HUES6 (cell line): ENCODE measurements around the gene FOXR1.

Source experiments
- H3K27ac ChIP-seq: 2 replicates; pipeline ENCODE4 v1.7.0; 2013; ENCODE audit warnings: low read depth, mild to moderate bottlenecking, low read length, inconsistent platforms
- H3K27me3 ChIP-seq: 2 replicates; pipeline ENCODE4 v1.6.1; 2013; ENCODE audit warnings: low read length; ENCODE audit not compliant: control insufficient read depth, insufficient read depth
- H3K36me3 ChIP-seq: 2 replicates; pipeline ENCODE4 v1.6.1; 2013; ENCODE audit warnings: low read length; ENCODE audit not compliant: control insufficient read depth, insufficient read depth
- H3K4me1 ChIP-seq: 2 replicates; pipeline ENCODE4 v1.6.1; 2013; ENCODE audit warnings: low read length; ENCODE audit not compliant: control insufficient read depth, insufficient read depth
- H3K4me3 ChIP-seq: 2 replicates; pipeline ENCODE4 v1.5.1; 2013; ENCODE audit warnings: low read depth, low read length
- H3K9ac ChIP-seq: one replicate; pipeline ENCODE4 v1.6.1; 2013; ENCODE audit warnings: mild to moderate bottlenecking, low read length
- H3K9me3 ChIP-seq: 2 replicates; pipeline ENCODE4 v1.6.1; 2013; ENCODE audit warnings: low read depth, low read length; ENCODE audit not compliant: control insufficient read depth, insufficient read depth

The FOXR1 gene

DNA sequence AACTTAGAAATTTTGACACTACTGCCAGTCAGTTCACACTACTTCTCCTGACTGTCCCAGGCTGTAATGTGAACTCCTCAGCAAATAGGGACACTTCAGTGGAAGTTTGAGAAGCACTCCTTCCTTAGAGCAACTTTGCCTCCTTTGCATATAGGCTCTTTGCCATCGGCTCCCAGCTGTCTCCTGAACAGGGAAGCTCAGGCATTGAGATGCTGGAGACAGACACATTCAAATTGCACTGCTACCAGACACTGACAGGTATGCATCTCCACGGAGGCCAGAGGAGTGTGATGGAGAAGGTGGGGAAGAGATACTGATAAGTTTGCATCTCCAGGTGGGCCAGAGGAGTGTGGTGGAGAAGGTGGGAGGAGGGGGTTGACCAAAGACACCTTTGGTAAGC is 48.4 kb downstream of the FOXR1 start:
- H3K9me3 ChIP-seq, result no peaks in the 10 kb centered on the region
- H3K27me3 ChIP-seq, result no peaks in the 10 kb centered on the region
- peaks cover 69% of the 10 kb centered on the region for H3K36me3 ChIP-seq
- H3K4me1 ChIP-seq, result peaks cover 12% of the 10 kb centered on the region; the same call in 1 of the 2 replicates
- peak overlapping the region; percentile 98 for H3K4me3 ChIP-seq
- H3K9ac ChIP-seq, result no peak overlapping the region
- H3K27ac ChIP-seq, result no peak overlapping the region

DNA sequence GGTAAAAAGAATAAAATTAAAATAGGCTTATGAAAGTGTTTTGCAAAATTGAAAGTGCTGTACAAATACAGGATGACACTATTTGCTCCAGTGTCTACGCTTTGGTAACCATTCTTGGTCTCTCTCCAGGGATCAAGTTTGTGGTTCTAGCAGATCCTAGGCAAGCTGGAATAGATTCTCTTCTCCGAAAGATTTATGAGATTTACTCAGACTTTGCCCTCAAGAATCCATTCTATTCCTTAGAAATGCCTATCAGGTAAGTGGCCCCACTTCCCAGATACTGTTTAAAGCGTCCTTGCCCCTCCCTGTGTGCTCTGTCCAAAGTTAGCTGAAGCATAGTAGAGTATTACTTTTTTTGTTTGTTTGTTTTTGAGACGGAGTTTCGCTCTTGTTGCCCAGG is 50.1 kb downstream of the FOXR1 start:
- Histone ChIP-seq H3K27ac (no peak overlapping the region), H3K4me3 (no peak overlapping the region), H3K9me3 (no peaks in the 10 kb centered on the region), H3K9ac (no peak overlapping the region), H3K27me3 (no peaks in the 10 kb centered on the region), H3K4me1 (peaks cover 12% of the 10 kb centered on the region; the same call in 1 of the 2 replicates), H3K36me3 (peaks cover 69% of the 10 kb centered on the region)

DNA sequence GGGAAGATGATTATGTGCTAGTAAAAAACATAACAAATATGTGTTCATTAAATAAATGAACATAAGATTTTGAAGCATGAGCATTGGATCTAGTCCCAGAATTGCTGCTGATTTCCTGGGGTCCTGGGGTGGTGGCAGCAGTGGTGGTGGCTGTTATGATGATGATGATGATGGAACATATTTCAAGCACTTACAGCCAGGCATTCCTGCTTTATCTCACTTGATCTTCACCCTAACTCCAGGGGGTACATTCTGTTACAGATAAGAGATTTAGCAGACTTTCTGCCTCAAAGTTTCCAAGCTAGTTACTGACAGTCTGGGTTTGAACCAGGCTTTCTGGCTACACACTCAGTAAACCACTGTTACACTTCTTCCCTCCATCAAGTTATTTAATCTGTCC is 52.2 kb downstream of the FOXR1 start:
- H3K9ac ChIP-seq, result no peak overlapping the region
- H3K27ac ChIP-seq, result no peak overlapping the region
- H3K4me3 ChIP-seq, result no peak overlapping the region
- no peaks in the 10 kb centered on the region for H3K9me3 ChIP-seq
- no peaks in the 10 kb centered on the region for H3K27me3 ChIP-seq
- peaks cover 17% of the 10 kb centered on the region for H3K4me1 ChIP-seq
- peaks cover 79% of the 10 kb centered on the region for H3K36me3 ChIP-seq

DNA sequence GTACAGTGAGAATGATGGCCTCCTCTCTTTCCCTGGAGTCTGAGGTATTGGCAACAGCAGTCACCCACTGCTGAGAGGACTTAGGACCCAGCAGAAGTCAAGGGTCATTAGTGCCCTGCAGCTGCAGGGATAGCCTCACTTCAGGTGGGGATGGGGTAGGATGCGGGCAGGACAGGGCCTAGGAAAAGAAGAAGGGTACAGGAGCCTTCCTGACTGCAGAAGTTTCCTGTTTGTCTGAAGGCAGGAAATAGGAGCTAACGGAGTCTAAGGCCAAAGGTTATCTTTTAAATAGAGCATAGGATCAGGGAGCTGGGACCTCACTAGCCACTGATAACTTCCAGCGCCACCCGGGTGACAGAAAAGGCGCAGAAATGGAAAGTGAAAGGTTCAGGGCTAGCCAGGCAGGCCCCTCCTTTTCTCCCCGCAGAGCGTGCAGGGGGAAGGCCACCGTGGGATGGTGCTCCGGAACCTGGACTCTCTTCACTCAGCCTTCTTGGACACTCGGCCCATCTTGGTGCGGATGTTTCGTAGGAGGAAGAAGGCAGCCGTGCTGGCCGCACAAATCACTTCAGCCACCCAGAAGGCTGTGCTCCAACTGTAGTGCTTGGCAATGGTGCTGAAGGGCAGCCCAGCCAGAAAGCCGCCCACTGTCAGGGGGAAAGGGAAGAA is 53.0 kb downstream of the FOXR1 start:
- Histone ChIP-seq H3K27ac (no peak overlapping the region), H3K9ac (no peak overlapping the region), H3K9me3 (no peaks in the 10 kb centered on the region), H3K36me3 (peaks cover 83% of the 10 kb centered on the region), H3K4me3 (no peak overlapping the region), H3K27me3 (no peaks in the 10 kb centered on the region), H3K4me1 (peaks cover 25% of the 10 kb centered on the region)

DNA sequence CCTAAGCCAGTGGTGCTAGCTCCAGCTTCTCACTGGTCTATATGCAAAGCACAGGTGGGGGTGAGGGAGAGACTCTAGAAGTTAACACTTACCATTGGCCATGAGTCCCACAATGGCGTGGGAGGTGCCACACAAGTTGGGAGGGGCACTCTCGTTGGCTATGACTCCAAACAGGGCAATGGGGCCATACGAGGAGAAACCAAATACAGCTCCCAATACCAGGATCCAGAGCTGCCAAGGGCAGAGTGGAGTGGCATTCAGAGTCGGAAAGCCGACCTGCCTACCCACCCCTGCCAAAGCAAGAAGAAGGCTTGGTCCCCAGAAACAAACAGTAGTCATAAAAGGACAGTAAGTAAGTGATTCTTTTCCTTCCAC is 53.5 kb downstream of the FOXR1 start:
- no peaks in the 10 kb centered on the region for H3K27me3 ChIP-seq
- peaks cover 79% of the 10 kb centered on the region for H3K36me3 ChIP-seq
- peaks cover 24% of the 10 kb centered on the region for H3K4me1 ChIP-seq
- H3K9ac ChIP-seq, result no peak overlapping the region
- H3K27ac ChIP-seq, result no peak overlapping the region
- no peak overlapping the region for H3K4me3 ChIP-seq
- H3K9me3 ChIP-seq, result no peaks in the 10 kb centered on the region

DNA sequence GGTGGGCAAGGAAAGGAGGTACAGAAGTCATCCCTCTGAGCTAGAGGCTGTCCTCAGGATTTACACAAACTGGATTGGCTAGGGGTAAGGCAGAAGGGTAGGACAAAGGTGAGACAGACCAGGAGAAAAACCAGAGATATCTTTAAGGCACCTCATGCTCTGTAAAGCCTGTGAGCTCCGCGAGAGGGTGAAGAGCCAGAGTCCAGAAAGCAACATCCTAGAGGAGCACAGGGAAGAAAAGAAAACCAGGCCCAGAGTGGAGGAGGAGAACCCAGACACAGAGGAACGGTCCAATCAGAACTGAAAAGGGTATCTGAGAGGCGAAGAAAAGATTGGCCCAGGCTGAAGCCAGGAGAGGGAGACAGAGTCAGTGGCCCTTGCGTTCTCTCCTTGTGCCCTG is 54.0 kb downstream of the FOXR1 start:
- Histone ChIP-seq H3K4me3 (no peak overlapping the region), H3K36me3 (peaks cover 76% of the 10 kb centered on the region), H3K27ac (no peak overlapping the region), H3K9ac (no peak overlapping the region), H3K27me3 (no peaks in the 10 kb centered on the region), H3K9me3 (no peaks in the 10 kb centered on the region), H3K4me1 (peaks cover 23% of the 10 kb centered on the region)

DNA sequence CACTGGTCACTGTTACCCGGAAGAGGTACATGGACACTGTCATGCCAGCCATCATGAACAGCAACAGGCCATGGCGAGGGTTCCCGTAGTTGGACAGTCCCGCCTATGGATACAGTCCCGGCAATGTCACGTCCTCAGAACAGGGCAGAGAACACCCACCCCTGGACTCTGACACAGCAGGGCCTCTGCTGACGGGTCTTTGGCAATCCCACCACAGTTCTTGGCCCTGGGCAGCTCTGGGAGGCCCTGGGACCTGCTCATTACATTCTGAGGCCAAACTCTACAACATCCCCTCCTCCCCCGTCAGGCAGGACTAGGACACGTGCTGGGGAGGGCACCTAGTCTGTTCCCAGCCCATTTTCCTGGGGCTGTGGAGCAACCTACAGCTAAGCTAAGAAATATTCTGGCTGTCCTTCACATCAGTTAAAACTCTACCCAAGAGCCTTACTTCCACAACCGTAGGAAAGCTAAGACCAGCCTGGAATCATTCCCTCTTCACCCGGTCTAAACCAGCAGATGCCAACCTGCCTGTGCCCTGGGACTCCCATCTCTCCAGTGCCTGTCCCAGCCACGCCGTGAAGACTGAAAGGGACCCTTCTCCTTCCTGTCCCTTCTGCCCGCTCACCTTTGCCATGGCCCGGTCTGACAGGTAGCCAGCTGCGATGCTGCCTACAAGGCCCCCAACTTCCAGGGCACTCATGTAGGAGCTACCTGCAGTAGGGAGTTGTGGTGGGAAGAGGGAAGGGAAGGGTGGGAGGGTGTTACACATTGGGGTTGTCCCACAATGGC is 54.6 kb downstream of the FOXR1 start:
- Histone ChIP-seq H3K27me3 (no peaks in the 10 kb centered on the region), H3K9me3 (no peaks in the 10 kb centered on the region), H3K4me1 (peaks cover 23% of the 10 kb centered on the region), H3K36me3 (peaks cover 74% of the 10 kb centered on the region), H3K4me3 (no peak overlapping the region), H3K27ac (no peak overlapping the region), H3K9ac (no peak overlapping the region)

DNA sequence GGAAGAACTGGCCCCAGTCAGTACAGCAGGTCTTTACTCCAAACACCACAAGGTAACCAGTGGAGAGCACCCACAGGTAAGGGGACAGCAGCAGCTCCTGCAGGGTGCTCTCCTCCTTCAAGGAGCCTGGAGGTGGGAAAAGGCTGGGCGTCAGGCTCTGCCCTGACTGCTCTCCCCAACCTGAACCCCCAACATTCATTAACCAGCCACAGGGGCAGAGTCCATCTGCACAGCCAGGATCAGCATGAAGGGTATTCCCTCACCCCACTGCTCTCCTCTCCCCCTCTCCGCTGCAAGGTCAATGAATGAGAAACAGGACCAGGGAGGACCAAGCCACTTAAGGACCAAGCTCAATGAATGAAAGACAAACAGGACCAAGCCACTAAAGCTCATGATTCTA is 55.4 kb downstream of the FOXR1 start:
- Histone ChIP-seq H3K27me3 (no peaks in the 10 kb centered on the region), H3K4me1 (peaks cover 23% of the 10 kb centered on the region), H3K9me3 (no peaks in the 10 kb centered on the region), H3K4me3 (no peak overlapping the region), H3K27ac (no peak overlapping the region), H3K9ac (no peak overlapping the region), H3K36me3 (peaks cover 67% of the 10 kb centered on the region)

DNA sequence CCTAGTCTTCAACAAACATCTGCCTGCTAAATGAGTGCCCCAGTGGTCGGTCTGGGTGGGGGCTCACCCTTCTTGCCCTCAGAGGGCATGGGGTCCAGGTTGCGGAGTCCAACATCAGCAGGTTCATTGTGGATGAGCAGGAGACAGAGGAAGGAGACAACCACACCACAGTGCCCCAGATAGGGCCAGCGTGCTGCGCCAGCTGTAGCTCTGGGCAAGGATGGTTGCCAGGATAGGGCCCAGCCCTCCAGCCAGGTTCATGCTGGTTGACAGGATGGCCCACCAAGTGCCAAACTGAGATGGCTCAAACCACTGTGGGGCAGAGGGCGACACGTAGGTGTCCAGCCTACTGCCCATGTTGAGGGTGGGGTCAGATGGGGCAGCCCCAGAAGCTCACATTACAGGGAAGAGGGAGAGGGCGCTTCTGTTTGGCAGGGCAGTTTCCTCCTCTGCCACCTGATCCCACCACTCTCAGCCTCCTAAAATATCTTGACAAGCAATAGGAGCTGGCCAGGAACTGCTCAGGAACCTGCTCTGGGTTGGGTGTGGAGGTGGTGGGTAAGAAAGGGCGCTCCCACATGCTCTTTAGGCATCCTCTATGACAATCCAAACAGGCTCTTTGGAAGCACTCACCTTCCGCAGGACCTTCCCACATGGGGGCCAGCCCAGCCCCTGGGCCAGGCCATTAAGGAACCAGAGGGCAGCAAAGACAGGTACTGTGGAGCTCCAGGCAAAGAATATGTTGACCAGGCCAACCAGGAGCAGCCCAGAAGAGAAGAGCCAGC is 56.2 kb downstream of the FOXR1 start:
- H3K36me3 ChIP-seq, result peaks cover 63% of the 10 kb centered on the region
- no peak overlapping the region for H3K4me3 ChIP-seq
- no peaks in the 10 kb centered on the region for H3K27me3 ChIP-seq
- H3K9me3 ChIP-seq, result no peaks in the 10 kb centered on the region
- H3K4me1 ChIP-seq, result peaks cover 23% of the 10 kb centered on the region
- no peak overlapping the region for H3K27ac ChIP-seq
- no peak overlapping the region for H3K9ac ChIP-seq

DNA sequence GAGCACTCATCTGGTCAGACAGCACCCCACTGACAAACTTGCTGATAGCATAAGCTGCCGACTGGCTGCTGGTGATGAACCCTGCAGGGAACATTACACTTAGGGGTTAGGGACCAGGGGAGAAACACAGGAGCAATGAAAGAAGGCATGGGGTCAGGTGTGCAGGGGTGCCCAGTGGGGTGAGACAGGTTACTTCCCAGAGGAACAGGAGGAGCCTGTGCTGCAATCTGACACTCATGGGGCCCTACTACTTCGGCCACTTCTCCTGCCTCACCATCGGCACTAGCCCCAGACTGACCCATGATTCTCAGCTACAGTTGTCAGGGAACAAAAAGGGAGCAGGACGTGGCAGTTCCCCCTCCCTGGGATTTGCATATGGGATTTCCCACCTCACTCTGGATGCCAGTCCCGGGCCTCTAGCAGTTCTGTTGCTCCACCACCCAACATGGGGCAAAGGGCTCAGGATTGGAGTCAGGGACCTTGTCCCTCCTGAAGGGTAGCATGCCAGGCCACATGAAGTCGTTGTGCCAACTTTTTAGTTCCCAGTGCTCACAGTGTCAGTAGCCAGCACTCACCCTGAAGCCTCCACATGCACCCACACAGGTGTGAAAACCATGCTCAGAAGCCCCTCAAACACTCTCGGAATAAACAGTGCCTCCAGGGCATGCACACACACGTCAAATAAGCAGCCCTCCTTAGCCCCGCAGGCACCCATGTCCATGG is 56.9 kb downstream of the FOXR1 start:
- Histone ChIP-seq H3K27me3 (no peaks in the 10 kb centered on the region), H3K27ac (no peak overlapping the region), H3K4me1 (peaks cover 23% of the 10 kb centered on the region), H3K9me3 (no peaks in the 10 kb centered on the region), H3K36me3 (peaks cover 57% of the 10 kb centered on the region), H3K9ac (peak overlapping the region; percentile 25), H3K4me3 (peak overlapping the region; percentile 96; the same call in 1 of the 2 replicates)
